KBM-7 (cell line): ENCODE measurements around the gene HEATR3.
A peak's percentile ranks its signal among the peaks of the same experiment; 100 is the strongest.

Source experiments
- DNase-seq: peaks from one replicate; pipeline ENCODE4 v3.0.0-alpha.2; 2015
- in situ Hi-C: fragments of 300-500 bp; cut with MboI; formaldehyde crosslinking; loops from 2 replicates; pipeline ENCODE4 v1.14.3; 2020; ENCODE audit warnings: low sequenced_read_pairs, low pct_unique_long_range_greater_than_20kb, mixed read lengths

The HEATR3 gene, protein sequence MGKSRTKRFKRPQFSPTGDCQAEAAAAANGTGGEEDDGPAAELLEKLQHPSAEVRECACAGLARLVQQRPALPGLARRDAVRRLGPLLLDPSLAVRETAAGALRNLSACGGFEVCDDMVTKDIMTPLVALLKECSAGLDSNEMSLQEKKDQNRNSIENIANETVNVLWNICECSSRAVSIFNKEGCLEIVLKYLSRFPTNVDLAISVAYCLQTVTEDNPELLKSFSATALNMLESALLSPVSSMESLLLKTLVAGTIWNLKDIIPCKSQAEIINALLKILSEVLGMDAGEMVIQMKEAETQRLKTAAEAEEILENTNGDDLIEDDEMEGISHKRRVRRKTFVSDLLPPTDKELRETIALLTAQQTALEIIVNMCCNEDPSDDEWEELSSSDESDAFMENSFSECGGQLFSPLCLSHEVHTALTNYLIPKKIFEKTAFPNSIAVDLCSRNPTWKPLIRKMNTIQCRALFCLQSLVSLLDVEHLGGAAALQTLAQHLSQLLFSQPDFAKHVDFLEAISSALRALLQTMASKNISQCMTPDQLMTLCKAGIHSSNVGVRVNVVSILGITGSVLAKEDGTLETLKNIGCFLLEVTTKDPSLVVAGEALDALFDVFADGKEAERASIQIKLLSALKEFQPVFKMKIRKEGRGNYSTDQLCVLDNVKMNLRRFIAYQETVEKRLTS

DNA sequence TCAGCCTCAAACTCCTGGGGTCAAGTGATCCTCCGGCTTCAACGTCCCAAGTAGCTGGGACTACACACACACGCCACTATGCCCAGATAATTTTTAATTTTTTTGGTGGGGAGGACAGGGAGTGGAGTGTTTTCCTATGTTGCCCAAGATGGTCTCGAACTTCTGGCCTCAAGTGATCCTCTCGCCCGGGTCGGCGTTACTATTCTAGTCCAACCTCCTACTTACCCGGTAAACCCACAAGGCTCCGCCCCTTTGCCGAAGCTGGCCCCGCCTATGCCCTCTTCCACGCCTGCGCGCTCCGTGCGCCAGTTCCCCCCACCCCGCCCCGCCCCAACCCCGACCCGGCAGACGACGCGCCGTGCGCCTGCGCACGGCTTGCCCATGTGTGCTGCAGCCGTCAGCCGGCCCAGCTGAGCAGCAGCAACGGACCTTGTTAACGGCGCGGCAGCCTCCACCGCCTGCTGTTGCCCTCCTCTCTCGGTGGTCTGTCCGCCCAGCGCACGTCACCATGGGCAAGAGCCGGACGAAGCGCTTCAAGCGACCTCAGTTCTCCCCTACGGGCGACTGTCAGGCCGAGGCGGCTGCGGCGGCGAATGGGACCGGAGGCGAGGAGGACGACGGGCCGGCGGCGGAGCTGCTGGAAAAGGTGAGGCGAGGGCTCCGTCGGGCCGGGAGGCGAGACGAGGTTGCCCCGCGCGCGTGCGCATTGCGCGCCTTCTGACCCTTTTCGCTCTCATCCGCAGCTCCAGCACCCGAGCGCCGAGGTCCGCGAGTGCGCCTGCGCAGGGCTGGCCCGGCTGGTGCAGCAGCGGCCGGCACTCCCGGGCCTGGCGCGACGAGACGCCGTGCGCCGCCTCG lies at the start of gene HEATR3:
Gene HEATR3 (plus strand): TSS at position 347 of the 858 bp plus-strand sequence. CDS start 162 bp downstream, at position 509.
- in situ Hi-C loops, result no loop called here
- DNase-seq, result peak; percentile 90

DNA sequence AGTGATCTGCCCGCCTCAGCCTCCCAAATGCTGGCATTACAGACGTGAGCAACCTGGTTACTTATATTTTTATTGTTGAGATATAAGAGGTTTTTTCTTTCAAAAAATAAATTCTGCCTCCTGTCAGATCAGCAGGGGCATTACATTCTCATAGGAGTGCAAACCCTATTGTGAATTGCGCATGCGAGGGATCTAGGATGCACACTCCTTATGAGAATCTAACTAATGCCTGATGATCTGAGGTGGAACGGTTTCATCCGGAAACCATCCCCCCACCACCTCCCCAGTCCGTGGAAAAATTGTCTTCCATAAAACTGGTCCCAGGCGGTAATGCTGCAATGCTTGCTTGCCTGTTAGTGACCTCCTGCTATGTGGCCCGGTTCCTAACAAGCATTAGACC lies 48.2 kb upstream of the HEATR3 start:
- in situ Hi-C loops, result no loop called here
- no peak for DNase-seq

DNA sequence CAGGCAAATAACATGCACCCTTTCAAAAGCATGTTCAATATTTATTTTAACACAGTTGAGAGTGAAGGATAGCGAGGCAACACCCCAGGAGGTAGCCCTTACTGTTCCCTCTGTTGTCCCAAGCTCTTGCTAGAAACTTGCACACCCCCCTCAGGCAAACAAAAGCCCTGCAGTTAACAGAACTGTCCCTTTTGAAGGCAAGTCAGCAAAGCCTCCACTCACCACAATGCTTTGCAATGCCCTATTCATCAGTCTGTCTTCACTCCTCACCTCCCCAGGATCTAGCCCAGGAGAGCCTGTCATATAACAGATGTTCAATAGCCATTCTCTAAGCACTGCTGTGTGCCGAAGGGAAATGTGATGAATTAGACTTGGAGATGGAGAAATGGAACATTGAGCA lies 44.2 kb upstream of the HEATR3 start:
- in situ Hi-C loops, result no loop called here
- DNase-seq, result peak; percentile 12

DNA sequence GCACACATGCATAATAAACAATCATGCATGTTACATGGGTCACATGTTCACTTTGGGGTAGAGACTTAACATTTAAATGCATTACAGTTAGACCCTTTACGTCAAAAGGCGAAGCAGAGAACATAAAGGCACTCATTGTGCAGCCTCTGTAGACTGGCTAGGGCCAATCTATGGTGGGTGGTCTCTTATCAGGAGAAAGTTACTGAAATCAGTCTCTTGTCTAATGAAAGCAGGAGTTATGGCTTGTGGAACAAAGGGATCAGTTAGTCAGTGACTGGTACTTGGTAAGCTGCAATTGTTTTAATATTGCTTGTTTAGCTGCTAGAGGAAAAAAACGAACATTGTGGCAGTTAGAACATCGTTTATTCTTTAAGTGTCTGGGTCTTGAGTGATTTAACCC lies 42.1 kb upstream of the HEATR3 start:
- DNase-seq, result no peak
- in situ Hi-C loops, result no loop called here

DNA sequence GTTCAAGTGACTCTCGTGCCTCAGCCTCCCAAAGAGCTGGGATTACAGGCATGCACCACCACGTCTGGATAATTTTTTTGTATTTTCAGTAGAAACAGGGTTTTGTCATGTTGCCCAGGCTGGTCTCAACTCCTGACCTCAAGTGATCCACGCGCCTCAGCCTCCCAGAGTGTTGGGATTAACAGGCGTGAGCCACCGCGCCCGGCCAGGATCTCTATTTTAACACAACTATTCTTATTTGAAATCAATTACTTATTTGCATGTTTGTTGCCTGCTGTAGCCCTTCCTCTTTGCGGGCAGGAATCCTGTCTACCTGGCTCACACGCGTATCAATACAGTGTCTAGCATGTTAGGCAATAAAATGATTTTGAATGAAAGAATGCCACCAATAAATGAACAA lies 41.6 kb upstream of the HEATR3 start:
- in situ Hi-C loops, result no loop called here
- no peak for DNase-seq

DNA sequence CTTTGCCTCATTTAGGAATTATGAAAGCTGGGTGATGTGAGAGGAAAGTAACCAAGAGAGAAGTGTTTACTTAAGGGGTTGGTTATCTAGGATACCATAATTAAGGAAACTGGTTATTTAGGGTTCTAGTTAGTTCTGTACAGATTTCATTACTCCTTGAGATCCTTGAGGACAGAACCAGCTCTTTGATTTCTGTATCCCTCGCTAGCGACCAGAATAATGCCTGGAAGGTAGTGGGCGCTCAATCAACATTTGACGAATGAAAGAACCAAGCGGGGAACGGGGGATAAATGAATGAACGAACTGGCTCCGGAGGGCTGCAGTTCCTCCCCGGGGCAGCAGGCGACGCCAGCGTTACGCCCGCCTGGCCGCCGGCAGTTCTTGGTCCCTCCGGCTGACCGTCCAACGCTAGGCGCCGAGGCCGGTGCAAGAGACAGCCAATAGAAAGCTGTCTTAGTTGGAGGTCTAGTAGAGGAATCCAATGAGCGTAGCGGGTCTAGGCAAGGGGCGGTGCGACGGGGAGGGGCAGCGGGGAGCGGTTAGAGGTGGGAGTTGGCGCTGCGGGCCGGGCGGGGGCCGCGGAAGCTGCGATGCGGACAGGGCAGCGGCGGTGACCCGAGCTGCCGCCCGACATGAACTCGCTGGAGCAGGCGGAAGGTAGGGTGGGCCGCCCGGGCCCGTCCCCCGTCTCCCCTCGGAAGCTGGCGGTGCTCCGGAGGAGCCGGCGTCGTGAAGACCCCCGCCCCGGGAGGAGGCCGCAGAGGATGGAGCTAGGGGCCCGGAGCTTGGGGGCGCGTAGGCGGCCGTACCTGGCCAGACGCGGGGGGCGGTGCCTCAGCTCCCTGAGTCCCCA lies 40.9 kb upstream of the HEATR3 start, which contains the start of gene CNEP1R1:
Gene CNEP1R1 (plus strand): TSS at position 542 of the 853 bp plus-strand sequence. CDS start 91 bp downstream, at position 633.
- in situ Hi-C loops, result no loop called here
- DNase-seq, result peak; percentile 98

DNA sequence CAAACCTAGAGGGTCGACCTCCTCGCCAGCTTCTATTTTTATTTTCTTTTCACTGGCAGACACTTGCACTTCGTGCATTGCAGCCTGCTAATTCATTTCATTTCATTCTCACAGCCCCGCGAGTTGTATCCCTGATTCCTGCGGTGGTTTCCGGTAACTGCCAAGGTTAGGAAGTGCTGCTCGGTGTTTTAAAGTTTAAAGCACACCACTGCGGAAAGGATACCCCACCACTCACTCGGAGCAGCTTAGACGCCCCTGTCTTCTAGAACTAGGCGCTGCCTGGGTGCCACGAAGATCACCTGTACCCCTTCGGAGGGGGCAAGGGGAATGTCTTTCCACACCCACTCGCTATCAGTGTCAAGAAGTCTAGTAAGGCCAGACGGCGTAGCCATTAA lies 40.2 kb upstream of the HEATR3 start:
- DNase-seq, result peak; percentile 55
- in situ Hi-C loops, result no loop called here

DNA sequence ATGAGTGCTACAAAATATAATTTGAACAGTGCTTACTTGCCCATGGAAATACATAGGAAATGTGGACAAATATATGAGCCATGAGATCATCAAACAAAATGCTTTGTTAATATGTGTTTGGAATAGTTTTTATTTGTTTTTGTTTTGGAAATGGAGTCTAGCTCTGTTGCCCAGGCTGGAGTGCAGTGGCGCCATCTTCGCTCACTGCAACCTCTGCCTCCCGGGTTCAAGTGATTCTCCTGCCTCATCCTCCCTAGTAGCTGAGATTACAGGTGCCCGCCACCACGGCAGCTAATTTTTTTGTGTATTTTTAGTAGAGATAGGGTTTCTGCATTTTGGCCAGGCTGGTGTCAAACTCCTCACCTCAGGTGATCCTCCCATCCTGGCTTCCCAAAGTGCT lies 37.9 kb upstream of the HEATR3 start:
- no peak for DNase-seq
- in situ Hi-C loops, result no loop called here

DNA sequence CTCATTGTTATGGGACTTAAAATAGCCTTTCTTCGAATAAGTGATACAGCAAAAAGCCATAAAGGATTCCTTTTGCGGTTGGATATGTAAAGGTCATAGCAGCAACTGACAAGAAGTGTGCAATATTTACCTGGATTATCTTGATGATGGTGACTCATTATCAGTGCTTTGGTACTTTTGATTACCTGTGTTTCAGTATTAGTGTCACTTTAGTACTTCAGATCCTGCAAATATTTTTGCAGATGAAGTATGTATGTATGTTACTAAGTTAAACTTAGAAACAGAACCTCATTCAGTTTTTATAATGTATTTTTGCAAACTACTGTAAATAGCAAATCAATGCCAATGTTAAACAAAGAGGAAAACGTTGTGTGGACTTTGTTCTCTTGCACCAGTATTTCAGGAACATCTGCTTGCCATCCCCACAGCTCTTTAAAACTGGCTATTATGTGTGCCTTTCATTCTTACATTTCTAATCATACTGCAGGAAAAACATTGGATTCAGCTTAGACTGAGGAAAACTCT lies 30.2 kb upstream of the HEATR3 start:
- no peak for DNase-seq
- in situ Hi-C loops, result no loop called here

DNA sequence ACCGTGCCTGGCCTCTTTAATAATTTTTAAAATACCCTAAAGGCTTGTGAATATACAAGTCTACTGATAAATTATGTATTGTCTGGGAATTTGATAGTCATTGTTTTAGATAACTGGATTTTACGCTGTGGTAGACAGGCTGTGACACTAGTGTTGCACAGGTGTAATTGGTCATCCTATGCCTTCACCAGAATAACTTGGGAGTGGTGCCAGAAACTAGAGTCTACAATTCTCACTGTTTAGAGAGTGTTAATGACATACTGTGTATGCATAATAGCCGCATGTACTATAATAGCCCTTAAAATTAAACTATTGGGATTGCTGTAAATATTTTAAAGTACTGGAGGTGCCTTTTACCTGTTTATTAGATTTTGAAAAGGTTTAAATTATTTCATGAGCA lies 29.3 kb upstream of the HEATR3 start:
- no peak for DNase-seq
- in situ Hi-C loops, result no loop called here

DNA sequence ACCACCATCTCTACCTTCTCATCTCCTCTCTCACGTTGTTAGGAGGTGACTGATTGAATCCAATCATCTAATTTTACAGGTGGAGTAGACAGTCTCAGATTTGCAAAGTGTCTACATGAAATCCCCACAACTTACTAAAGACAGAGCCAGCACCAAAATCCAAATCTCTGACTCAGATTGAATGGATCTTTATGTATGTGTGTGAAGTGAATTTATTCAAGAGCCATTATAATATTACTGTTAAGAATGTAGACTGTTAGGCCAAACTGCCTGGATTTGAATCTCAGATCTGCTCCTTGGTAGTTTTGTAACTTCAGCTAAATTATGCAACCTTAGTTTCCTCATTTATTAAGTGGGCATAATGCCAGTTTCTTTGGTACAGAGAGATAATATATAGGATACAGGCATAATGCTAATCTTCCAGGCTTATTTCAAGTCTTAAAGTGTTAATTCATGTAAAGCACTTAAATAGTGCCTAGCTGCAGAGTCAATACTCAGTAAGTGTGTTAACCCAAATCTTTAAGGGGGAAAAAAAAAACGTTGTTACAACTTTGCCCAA lies 28.0 kb upstream of the HEATR3 start:
- in situ Hi-C loops, result no loop called here
- DNase-seq, result peak; percentile 41

DNA sequence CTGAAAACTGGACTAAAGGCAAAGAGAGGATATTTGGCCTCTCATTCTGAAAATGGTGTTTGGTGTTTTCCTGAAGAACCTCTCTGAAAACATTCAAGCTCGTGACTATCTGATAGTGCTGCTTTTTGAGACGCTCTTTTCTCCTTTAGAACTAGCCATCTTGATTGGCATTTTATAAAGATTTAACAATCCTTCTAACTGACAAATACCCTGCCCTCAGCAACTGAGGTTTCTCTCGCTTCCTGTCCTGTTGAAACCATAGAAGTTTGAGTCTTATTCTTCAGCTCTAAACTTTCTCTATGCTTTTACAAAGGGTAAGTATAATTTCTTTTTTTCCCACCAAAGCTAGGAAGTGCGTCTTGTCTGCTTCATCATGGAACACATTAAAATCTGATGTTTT lies 27.5 kb upstream of the HEATR3 start:
- DNase-seq, result no peak

DNA sequence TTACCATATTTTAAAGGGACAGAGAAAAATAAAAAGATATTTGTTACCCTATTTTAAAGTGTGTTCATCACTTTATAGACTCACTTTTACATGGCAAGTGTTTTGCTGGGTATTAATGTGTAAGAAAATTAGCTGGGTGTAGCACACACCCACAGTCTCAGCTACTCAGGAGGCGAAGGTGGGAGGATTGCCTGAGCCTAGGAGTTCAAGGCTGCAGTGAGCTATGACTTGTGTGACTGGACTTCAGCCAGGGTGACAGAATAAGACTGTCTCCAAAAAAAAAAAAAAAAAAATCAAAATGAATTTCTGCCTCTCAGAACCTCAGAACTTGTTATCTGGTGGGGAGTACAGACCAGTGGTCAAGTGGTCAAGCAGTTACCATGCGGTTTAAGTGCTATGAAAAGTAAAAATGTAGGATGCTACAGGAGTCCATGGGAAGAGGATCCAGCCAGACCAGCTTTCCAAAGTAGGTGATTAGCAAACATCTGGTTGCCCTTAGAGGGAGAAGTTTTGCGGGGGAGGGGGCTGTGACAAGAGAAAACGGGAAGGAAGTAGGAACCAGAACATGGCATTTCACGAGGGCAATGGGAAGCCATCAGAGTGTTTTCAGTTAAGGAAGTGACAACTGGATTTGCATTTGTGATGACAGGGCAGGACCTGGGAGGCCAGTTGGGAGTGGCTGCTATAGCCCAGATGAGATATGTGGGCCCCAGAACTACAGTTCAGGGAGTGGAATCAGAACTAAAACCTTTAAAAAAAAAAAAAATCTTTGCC lies 26.8 kb upstream of the HEATR3 start:
- in situ Hi-C loops, result no loop called here
- peak; percentile 91 for DNase-seq

More for the DNA sequence above, 27.5 kb upstream of the HEATR3 start:
- in situ Hi-C loops, result no loop called here

DNA sequence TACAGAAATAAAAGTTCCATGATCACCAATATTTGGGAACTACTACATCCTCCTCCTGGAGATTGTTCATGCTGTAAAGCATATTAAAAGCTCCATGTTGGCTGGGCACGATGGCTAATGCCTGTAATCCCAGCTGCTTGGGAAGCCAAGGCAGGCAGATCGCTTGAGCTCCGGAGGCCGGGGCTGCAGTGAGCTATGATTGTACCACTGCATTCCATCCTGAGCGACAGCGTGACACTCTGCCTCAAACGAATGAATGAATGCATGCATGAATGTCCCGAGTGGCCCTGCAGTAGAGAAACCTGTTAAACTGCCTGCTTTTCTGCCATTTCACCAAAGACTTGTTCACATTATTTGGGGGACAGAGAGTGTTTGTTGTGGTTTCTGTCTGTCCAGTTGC lies 25.8 kb upstream of the HEATR3 start:
- no peak for DNase-seq
- in situ Hi-C loops, result no loop called here

DNA sequence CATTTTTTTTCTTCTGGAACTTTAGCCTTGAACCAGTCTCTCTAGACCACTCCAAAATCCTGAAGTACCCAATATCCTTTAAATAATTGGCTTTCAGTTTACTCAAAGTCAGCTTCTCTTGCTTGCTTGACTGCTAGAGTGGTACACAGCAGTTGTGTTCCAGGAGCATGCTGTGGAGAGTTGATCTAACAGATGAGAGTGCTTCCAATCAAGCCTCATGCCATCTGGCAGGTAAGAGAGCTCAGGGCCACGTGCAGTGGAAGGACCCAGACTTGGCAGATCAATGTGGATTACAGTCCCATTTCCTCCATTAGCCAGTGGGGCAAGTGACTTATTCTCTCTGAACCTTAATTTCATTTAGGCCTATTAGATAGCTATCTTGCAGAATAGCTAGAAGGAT lies 25.1 kb upstream of the HEATR3 start:
- DNase-seq, result no peak
- in situ Hi-C loops, result no loop called here

DNA sequence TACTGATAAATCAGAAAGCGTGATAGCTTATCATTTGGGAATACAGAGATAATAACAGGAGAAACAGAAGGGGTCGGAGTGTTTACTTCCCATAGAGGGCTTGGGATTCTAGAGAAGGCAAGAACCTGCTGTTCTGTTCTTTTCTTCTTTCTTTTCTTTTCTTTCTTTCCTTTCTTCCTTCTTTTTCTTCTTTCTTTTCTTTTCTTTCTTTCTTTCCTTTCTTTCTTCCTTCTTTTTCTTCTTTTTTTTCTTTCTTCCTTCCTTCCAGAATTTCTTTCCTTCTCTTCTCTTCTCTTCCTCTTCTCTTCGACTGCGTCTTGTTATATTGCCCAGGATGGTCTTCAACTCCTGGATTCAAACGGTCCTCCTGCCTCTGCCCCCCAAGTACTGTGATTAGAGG lies 22.4 kb upstream of the HEATR3 start:
- no peak for DNase-seq
- in situ Hi-C loops, result no loop called here

DNA sequence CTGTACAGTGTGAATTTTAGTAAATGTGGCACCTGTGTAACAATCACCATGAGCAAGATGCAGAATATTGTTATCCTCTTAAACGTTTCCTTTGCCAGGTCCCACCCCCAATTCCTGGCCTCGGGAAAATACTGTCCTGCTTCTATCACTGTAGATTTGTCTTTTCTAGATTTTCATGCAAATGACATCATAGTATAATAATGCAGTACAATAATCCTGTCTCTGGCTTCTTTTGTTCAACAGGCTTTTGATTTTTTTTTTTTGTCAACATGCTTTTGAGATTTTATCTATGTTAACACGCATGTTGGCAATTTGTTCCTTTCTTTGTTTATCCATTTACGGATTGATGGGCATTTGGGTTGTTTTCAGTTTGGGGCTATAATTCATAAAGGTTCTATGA lies 20.4 kb upstream of the HEATR3 start:
- no peak for DNase-seq
- in situ Hi-C loops, result no loop called here

DNA sequence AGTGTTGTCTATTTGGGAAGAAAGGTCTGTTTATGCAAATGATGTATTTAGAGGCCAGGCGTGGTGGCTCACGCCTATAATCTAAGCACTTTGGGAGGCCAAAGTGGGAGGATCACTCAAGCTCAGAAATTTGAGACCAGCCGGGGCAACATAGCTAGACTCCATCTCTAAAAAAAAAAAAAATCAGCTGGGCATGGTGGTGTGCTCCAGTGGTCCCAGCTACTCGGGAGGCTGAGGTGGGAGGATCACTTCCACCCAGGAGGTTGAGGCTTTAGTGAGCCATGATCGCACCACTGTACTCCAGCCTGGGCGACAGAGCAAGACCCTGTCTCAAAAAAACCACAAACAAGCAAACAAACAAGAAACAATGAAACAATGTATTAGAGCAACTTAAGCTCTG lies 18.9 kb upstream of the HEATR3 start:
- in situ Hi-C loops, result no loop called here
- no peak for DNase-seq
